HG03060 (cell line): ENCODE measurements around the gene HOXD10.

Experiments used
- ATAC-seq: cut with Tn5 transposase; IDR thresholded peaks from one replicate; pipeline ENCODE4 v1.9.1; 2021; ENCODE audit warnings: low read depth, moderate number of reproducible peaks; ENCODE audit not compliant: unreplicated experiment

HOXD10 gene

DNA sequence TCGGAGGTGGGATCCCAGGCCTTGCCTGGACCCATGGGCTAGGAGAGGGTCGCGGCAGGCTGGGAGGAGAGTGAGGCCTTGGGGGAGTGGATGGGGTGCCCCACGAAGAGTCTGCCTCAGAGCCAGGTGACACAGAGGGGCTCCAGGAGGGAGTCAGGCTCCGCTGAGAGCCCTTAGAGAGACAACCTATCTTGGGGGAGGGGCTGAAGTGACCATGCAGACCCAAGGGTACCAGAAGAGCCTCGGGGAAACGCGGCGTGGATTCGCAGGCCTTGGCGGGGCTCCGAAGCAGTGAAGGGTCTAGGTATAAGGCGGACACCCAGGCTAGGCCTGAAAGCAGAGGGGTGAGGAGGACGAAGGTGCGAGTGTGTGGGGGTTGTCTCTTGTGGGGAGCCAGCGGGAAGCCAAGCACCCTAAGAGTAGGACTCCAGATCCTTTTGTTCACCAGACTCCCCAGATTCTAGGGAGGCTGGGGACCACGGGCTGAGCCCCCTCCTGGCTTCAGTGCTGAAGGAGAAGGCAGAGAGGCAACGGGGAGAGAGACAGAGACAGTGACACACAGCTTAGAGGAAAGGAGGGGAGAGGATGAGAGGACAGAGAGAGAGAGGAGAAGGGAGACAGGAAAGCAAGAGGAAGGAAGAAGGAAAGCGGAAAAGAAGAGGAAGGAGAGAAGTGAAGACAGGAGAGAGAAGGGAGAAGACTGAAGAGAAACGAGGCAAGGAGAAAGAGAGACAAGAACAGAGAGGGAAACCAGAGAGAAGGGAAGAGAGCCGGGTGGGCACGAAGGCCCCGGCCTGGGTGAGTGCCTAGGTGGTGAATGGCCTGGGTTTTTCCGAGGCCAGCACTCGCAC is 10.6 kb upstream of the HOXD10 start:
- ATAC-seq, result no peak

DNA sequence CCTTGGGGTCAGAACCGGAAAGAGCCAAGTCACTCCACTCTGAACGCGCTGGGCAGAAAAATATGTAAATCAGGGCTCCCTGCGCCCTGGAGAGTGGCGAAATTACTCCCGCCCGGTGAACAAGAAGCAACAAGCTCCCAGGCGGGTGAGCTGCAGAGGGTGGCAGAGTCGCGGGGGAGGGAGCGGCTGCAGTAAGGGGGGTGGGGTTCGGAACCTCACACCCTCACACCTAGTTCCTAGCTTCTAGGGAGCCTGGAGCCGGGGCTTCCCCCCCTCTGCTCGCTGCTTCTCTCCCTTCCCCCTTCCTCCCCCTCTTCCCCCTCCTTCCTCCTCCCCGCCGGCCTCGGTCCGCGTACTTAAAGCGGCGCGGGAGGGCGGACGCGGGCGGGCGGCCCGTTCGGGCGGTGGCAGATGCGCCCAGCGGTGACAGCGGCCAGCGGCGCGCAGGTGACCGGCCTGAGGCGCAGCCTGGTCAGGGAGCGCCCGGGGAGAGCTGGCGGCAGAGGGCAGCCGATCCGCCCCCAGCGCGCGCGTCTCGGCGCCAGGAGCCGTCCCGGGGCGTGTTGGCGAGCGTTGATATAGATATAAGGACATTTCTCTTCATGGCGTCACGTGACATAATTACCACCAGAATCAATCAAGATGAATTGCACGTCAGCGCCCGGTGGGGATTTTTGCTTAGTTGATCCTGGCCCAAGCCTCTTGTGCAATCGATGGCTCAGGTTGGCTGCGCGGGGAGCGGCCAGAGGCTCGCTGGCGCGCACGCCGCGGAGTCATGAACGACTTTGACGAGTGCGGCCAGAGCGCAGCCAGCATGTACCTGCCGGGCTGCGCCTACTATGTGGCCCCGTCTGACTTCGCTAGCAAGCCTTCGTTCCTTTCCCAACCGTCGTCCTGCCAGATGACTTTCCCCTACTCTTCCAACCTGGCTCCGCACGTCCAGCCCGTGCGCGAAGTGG is 9.7 kb upstream of the HOXD10 start, which contains the start of gene HOXD11:
Gene HOXD11, plus strand, starts transcription at position 700 of the 959 bp plus-strand sequence. Its CDS starts 76 bp downstream, at position 776.
- no peak for ATAC-seq

DNA sequence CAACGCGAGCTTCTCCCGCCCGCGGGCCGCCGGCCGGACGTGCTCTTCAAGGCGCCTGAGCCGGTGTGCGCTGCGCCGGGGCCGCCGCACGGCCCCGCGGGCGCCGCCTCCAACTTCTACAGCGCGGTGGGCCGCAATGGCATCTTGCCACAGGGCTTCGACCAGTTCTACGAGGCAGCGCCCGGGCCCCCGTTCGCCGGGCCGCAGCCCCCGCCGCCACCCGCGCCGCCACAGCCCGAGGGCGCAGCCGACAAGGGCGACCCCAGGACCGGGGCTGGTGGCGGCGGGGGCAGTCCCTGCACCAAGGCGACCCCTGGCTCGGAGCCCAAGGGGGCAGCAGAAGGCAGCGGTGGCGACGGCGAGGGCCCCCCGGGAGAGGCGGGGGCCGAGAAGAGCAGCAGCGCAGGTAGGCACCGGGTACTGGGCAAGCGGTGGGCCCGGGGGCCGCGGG is 8.8 kb upstream of the HOXD10 start:
- no peak for ATAC-seq

DNA sequence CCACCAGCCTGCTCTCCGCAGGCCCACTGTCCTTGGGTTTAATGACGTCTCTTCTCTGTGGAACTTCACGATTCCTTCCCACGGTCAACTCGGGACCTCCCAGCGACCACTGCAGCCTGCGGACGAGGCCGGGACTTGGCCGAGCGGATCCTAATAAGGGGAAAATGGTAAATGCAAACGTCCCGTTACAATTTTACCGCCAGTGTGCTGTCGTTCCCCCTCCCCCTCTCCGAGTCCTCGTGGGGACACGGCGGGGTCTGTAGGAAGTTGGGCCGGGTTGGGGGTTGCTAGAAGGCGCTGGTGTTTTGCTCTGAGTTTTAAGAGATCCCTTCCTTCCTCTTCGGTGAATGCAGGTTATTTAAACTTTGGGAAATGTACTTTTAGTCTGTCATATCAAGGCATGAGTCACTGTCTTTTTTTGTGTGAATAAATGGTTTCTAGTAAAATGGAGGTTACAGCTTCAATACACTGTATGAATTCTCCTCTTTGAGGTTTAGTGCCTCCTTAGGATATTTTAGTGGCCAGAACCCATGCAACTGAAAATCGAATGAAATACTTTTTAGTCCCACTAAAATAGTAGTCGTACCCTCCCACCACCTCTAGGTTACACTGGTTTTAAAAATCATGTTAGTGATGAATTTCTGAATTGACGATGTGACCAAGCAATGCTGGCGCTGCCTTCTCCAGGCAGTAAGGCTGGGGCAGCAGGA is 7.2 kb upstream of the HOXD10 start:
- ATAC-seq, result no peak

GRCh38 chr2:176109946-176110345 is 6.6 kb upstream of the HOXD10 start:
- no peak for ATAC-seq

DNA sequence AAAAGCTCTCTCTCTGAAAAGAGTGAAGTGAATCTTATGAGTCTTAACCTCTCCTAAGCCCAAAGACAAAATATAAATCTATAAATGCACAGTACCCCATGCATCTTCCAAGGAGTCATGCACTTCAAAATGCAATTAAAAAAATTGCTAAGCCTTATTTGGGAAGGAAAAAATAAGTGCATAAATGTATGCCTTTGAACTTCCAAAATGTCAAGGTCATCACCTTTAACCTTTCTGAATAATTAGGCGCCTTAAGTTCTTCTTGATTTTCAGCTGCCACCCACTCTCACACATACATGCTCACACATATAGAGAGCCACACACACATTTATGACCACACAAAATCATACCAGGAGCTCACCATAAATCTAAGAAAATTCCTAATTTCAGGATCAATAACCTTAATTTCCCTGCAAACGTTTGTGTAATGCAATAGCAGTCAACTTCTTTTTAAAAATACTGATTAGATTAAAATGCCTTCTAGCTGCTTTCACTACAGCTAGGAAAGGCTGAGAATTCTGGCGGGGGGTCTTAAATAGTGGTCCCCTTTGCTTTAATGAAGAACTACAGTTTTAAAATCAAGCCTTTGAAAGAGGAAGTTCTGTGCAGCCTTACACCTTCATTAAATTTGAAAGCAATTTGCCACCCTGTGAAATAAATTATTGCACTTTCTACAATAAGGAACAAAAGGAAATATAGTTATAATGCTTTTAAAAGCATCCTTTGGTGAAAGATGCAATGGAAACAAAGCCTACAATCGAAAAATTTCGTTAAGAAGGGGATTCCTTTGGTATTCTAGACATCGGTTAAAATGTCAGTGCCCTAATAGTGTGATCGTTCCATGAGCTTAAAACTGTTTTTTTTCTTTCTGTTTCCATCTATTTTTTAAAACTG is 5.9 kb upstream of the HOXD10 start:
- ATAC-seq, result no peak

DNA sequence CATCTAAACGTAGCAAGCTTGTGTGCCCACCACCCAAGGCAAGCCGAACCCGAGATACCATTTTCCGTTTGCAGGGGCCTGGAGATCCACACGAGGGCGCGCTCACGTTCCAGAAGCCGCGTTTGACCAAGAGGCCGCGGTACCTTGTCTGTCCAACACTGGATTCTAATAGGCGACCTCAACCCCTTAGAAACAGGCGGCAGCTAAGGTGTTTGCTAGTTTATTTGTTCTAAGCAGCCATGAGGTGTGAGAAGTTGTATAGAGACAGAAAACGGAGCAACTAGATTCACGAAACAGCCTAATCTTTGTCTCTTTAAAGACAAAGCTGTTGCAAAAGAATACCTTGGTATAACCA is 5.3 kb upstream of the HOXD10 start:
- no peak for ATAC-seq

- ATAC-seq, result no peak
Measured at GRCh38 chr2:176111846-176112374, 4.7 kb upstream of the HOXD10 start.

GRCh38 chr2:176112375-176113302 is 3.9 kb upstream of the HOXD10 start:
- no peak for ATAC-seq

DNA sequence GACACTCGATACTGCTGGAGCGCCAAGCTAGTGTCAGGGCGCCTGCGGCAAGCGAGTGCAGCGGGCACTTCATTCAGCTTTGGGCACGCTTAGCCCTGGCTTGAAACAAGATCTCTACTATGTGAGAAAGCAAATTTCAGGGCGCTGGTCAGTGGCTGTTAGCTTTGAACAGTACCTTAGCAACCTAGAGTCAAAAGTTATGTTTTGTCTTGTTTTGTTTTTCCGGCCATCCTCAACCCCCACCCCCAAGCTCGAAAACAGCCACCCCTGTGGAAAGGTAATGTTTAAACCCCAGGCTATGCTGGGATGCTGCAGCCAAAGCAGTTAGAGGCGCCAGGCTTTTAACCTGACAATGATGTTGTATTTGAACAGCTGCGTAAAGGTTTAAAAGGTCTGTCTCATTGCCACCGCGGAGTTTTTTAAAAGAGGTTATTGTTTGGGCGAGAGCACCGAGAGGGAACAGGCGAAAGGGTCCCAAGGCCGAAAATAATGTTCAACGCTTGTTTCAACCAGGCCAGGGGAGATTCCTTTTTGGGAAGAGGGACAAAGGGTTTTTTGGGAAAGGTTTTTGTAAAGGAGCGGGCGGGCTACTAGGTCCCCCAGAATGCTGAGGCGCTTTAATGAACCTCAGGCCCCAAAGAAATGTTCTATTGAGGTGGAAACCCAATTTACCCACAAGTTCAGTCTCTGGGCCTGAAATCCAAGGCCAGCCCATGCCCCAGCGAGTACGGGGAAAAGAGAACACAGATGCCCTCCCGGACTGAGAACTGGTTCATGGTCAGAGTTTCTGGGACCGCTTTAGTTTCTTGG is 2.3 kb upstream of the HOXD10 start:
- ATAC-seq, result no peak

DNA sequence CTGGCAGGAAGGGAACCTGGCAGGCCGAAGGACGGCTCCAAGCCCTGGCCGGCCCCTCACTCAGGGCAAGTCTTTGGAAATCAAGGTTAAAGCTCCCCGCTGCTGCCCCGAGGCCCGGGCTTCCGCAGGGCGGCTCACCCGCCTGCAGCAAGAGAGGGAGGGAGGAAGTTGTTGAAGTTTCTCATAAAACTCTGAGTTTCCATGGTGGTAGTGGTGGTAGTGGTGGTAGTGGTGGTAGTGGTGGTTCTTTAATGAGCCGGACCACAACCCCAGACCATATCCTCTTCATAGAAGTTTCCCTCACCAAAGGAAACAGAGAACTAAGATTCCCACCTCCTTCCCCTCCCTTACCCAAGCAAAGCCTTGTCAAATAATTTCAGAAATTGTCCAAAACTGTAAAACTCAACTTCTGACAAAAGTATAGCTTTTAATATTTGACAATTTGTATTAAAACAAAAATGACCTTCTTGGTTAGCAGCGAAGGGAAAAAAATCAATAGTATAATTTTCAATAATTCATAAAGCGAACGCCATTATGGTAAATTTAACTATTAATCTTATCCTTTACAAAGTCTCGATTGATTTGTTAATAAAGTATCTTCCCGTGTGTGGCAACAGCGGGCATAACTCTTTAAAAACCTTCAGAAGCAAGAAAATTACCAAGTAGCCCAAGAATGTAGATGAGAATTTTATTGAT is 1.5 kb upstream of the HOXD10 start:
- no peak for ATAC-seq

DNA sequence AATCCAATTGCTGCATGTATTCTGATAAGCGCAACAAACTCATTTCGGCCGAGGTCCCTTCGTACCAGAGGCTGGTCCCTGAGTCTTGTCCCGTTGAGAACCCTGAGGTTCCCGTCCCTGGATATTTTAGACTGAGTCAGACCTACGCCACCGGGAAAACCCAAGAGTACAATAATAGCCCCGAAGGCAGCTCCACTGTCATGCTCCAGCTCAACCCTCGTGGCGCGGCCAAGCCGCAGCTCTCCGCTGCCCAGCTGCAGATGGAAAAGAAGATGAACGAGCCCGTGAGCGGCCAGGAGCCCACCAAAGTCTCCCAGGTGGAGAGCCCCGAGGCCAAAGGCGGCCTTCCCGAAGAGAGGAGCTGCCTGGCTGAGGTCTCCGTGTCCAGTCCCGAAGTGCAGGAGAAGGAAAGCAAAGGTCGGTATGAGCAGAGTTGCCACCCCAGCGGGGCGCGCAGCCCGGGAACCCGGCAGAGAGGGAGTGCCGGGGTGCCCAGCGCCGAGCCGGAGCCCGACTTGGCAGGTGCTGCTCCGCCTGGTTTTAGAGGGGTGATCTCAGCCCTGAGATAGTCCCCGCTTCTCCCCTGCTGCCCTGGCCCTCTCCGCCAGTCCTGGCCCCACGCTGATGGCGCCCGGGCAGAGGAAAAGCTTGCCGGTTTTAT is 714 bp downstream of the HOXD10 start:
- no peak for ATAC-seq

GRCh38 chr2:176117823-176118371 is 1.3 kb downstream of the HOXD10 start:
- no peak for ATAC-seq

DNA sequence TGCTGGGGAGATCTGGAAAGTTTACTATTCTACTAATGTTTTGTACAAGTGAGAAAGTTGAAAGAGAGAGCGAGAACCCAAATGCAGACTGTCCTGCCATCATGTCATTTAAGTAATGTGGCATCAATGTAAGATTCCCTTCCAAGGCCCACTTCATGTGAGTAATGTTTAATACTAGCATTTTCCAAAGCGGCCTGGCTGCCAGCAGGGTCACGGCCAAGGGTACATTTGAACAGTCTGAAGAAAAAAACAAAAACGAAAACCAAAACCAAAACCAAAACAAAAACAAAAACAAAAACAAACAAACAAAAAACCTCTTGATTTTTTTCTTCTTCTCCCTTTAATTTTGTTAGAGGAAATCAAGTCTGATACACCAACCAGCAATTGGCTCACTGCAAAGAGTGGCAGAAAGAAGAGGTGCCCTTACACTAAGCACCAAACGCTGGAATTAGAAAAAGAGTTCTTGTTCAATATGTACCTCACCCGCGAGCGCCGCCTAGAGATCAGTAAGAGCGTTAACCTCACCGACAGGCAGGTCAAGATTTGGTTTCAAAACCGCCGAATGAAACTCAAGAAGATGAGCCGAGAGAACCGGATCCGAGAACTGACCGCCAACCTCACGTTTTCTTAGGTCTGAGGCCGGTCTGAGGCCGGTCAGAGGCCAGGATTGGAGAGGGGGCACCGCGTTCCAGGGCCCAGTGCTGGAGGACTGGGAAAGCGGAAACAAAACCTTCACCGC is 2.2 kb downstream of the HOXD10 start:
- no peak for ATAC-seq

GRCh38 chr2:176120364-176121189 is 4.0 kb downstream of the HOXD10 start:
- ATAC-seq, result no peak
